SK-N-SH treated with all-trans-retinoic acid at 6 μM for 48 hours (cell line): ENCODE data around the gene ZDHHC19.

ENCODE experiments used
- ATAC-seq: fragments of 200-7000 bp; cut with Tn5 transposase; 3 replicates; pipeline ENCODE4 v1.9.1; 2020; ENCODE audit warnings: mild to moderate bottlenecking, moderate library complexity
- ARNTL ChIP-seq: fragments of 450-650 bp; formaldehyde crosslinking; IDR thresholded peaks from 2 replicates; pipeline ENCODE4 v1.5.0; 2020; ENCODE audit warnings: low read depth, mild to moderate bottlenecking, moderate library complexity, borderline replicate concordance
- BACH2 ChIP-seq: fragments of 250-450 bp; sonication (Bioruptor Pico); IDR thresholded peaks from 2 replicates; pipeline ENCODE4 v1.9.0; 2021; ENCODE audit warnings: mild to moderate bottlenecking, borderline replicate concordance
- CREB5 ChIP-seq: fragments of 250-450 bp; sonication (Bioruptor Pico); IDR thresholded peaks from 2 replicates; pipeline ENCODE4 v1.5.1; 2020; ENCODE audit warnings: low read depth, mild to moderate bottlenecking, moderate library complexity
- CSDC2 ChIP-seq: fragments of 250-450 bp; sonication (Bioruptor Pico); IDR thresholded peaks from 2 replicates; pipeline ENCODE4 v1.5.0; 2020; ENCODE audit warnings: mild to moderate bottlenecking, moderate library complexity
- ESRRG ChIP-seq: fragments of 250-450 bp; sonication (Bioruptor Pico); IDR thresholded peaks from 2 replicates; pipeline ENCODE4 v1.6.1; 2021; ENCODE audit warnings: mild to moderate bottlenecking
- ISL1 ChIP-seq: fragments of 250-450 bp; sonication (Bioruptor Pico); IDR thresholded peaks from 2 replicates; pipeline ENCODE4 v2.1.2; 2022; ENCODE audit warnings: mild to moderate bottlenecking, moderate library complexity
- OSR1 ChIP-seq: fragments of 250-450 bp; sonication (Bioruptor Pico); IDR thresholded peaks from 2 replicates; pipeline ENCODE4 v1.8.0; 2022; ENCODE audit warnings: moderate library complexity, mild to moderate bottlenecking, inconsistent platforms
- PATZ1 ChIP-seq: fragments of 250-450 bp; sonication (Bioruptor Pico); IDR thresholded peaks from 2 replicates; pipeline ENCODE4 v1.8.0; 2020; ENCODE audit warnings: mild to moderate bottlenecking, moderate library complexity, borderline replicate concordance
- POU6F1 ChIP-seq: fragments of 250-450 bp; sonication (Bioruptor Pico); IDR thresholded peaks from 2 replicates; pipeline ENCODE4 v1.8.0; 2021; ENCODE audit warnings: low read depth, mild to moderate bottlenecking, moderate library complexity, borderline replicate concordance
- PPARA ChIP-seq: fragments of 250-450 bp; sonication (Bioruptor Pico); IDR thresholded peaks from 2 replicates; pipeline ENCODE4 v1.5.0; 2020; ENCODE audit warnings: mild to moderate bottlenecking, borderline replicate concordance
- RARB ChIP-seq: fragments of 250-450 bp; sonication (Bioruptor Pico); IDR thresholded peaks from 2 replicates; pipeline ENCODE4 v1.8.0; 2021; ENCODE audit warnings: mild to moderate bottlenecking, moderate library complexity
- SNAI2 ChIP-seq: fragments of 250-450 bp; sonication (Bioruptor Pico); IDR thresholded peaks from 2 replicates; pipeline ENCODE4 v1.5.0; 2020; ENCODE audit warnings: mild to moderate bottlenecking, moderate library complexity
- TCF4 ChIP-seq: fragments of 250-450 bp; sonication (Bioruptor Pico); IDR thresholded peaks from 2 replicates; pipeline ENCODE4 v1.8.0; 2021; ENCODE audit warnings: mild to moderate bottlenecking, moderate library complexity, borderline replicate concordance
- TOX ChIP-seq: fragments of 250-450 bp; sonication (Bioruptor Pico); IDR thresholded peaks from 2 replicates; pipeline ENCODE4 v1.8.0; 2021; ENCODE audit warnings: mild to moderate bottlenecking, moderate library complexity, borderline replicate concordance
- ZFP3 ChIP-seq: fragments of 250-450 bp; sonication (Bioruptor Pico); IDR thresholded peaks from 2 replicates; pipeline ENCODE4 v1.5.0; 2020; ENCODE audit warnings: mild to moderate bottlenecking, moderate library complexity
- ZFP30 ChIP-seq: fragments of 450-650 bp; formaldehyde crosslinking; IDR thresholded peaks from 2 replicates; pipeline ENCODE4 v1.5.0; 2022; ENCODE audit warnings: mild to moderate bottlenecking, moderate library complexity
- ZNF70 ChIP-seq: fragments of 450-650 bp; formaldehyde crosslinking; IDR thresholded peaks from 2 replicates; pipeline ENCODE4 v1.5.0; 2020; ENCODE audit warnings: mild to moderate bottlenecking, moderate library complexity
- TF ChIP-seq, protein P1 (sequence below): fragments of 250-450 bp; sonication (Bioruptor Pico); IDR thresholded peaks from 2 replicates; pipeline ENCODE4 v1.5.0; 2020; ENCODE audit warnings: mild to moderate bottlenecking, moderate library complexity
- TF ChIP-seq, protein P2 (sequence below): fragments of 250-450 bp; sonication (Bioruptor Pico); IDR thresholded peaks from 2 replicates; pipeline ENCODE4 v1.5.1; 2021; ENCODE audit warnings: mild to moderate bottlenecking, moderate library complexity

The ZDHHC19 gene

DNA sequence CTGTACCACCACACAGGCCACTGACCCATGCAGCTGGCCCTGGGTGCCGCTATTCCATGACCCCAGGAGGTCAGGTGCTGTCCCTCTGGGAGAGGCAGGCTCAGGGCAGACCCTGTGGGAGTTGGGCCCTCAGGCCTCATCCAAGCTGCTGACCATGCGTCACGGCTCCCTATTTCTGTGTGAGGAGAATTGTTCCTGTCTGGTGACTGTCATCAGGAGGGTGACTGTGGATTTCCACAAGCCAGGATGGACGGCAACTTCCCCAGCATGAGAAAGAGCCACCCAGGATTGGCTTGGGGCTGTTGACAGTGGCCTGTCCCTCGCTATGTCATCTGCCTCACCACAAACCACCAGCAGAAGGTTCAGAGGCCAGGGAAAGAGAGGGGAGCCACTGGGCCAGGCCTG, 41.4 kb downstream of the ZDHHC19 start:
- ATAC-seq = no peak
- TF ChIP-seq ZFP3 (no peak), ARNTL (CRISPR knock-in tag) (no peak), CREB5 (CRISPR knock-in tag) (no peak), ISL1 (CRISPR knock-in tag) (no peak), TOX (no peak), TCF4 (CRISPR knock-in tag) (no peak), ZFP30 (no peak), BACH2 (no peak), ZNF70 (CRISPR knock-in tag) (no peak), POU6F1 (CRISPR knock-in tag) (no peak), OSR1 (CRISPR knock-in tag) (no peak), RARB (CRISPR knock-in tag) (no peak), PATZ1 (CRISPR knock-in tag) (no peak)
- TF ChIP-seq, protein P1, sequence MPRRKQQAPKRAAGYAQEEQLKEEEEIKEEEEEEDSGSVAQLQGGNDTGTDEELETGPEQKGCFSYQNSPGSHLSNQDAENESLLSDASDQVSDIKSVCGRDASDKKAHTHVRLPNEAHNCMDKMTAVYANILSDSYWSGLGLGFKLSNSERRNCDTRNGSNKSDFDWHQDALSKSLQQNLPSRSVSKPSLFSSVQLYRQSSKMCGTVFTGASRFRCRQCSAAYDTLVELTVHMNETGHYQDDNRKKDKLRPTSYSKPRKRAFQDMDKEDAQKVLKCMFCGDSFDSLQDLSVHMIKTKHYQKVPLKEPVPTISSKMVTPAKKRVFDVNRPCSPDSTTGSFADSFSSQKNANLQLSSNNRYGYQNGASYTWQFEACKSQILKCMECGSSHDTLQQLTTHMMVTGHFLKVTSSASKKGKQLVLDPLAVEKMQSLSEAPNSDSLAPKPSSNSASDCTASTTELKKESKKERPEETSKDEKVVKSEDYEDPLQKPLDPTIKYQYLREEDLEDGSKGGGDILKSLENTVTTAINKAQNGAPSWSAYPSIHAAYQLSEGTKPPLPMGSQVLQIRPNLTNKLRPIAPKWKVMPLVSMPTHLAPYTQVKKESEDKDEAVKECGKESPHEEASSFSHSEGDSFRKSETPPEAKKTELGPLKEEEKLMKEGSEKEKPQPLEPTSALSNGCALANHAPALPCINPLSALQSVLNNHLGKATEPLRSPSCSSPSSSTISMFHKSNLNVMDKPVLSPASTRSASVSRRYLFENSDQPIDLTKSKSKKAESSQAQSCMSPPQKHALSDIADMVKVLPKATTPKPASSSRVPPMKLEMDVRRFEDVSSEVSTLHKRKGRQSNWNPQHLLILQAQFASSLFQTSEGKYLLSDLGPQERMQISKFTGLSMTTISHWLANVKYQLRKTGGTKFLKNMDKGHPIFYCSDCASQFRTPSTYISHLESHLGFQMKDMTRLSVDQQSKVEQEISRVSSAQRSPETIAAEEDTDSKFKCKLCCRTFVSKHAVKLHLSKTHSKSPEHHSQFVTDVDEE (CRISPR knock-in tag) = no peak

DNA sequence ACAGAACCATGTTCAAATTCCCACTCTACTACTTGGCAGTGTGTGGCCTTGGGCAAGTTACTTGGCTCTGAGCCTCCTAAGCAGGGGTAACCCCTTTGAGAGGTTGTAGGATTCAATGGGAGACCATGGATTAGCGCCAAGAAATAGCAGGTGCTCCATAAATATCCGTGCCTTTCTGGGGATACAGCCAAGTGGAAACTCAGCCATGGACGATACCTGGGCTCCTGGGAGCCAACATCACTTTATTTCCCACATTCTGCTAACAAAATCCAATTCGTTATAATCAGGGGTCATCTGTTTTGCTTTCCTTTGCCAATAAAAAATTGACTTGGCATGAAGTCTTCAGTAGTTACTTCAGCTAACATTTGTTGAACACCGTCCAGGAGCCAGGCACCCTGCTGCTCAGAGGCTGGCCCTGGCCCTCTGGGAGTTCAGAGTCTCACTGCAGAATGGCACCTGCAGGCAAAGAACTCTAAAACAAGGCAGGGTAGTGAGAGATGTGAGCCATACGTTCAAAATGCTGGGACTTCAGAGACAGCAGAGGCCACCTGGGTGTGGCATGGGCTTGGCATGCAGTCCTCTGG, 42.3 kb downstream of the ZDHHC19 start:
- ATAC-seq = peak; percentile 77; the same call in 2 of the 3 replicates
- TF ChIP-seq PPARA (CRISPR knock-in tag) (no peak), RARB (CRISPR knock-in tag) (no peak), SNAI2 (CRISPR knock-in tag) (peak; percentile 71; the same call in 1 of the 2 replicates), CSDC2 (CRISPR knock-in tag) (no peak), OSR1 (CRISPR knock-in tag) (no peak), ZNF70 (CRISPR knock-in tag) (no peak), TCF4 (CRISPR knock-in tag) (no peak; the same call in 1 of the 2 replicates), CREB5 (CRISPR knock-in tag) (no peak), ESRRG (CRISPR knock-in tag) (no peak), ZFP30 (no peak), ISL1 (CRISPR knock-in tag) (peak; percentile 58)
- TF ChIP-seq, protein P1 (CRISPR knock-in tag) = no peak
- TF ChIP-seq, protein P2, sequence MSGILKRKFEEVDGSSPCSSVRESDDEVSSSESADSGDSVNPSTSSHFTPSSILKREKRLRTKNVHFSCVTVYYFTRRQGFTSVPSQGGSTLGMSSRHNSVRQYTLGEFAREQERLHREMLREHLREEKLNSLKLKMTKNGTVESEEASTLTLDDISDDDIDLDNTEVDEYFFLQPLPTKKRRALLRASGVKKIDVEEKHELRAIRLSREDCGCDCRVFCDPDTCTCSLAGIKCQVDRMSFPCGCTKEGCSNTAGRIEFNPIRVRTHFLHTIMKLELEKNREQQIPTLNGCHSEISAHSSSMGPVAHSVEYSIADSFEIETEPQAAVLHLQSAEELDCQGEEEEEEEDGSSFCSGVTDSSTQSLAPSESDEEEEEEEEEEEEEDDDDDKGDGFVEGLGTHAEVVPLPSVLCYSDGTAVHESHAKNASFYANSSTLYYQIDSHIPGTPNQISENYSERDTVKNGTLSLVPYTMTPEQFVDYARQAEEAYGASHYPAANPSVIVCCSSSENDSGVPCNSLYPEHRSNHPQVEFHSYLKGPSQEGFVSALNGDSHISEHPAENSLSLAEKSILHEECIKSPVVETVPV (CRISPR knock-in tag) = no peak
